K562 (cell line): Measurements from ENCODE around the gene RAB3D. TPM values are rescaled to one million over a fixed set of nuclear protein-coding genes. Genes with fewer than 3 reads are reported as not detected.

Experiments
- ATAC-seq: fragments of 200-7000 bp; cut with Tn5 transposase; 3 replicates; pipeline ENCODE4 v1.9.1; 2020; ENCODE audit warnings: moderate library complexity
- BruUV-seq: library from RNA; stranded (reverse); fragments of 400-500 nt; replicated peaks from 2 replicates; lab custom pipeline; 2021; lab: Mats Ljungman, UMichigan
- CTCF ChIA-PET: fragments of 300-600 bp; formaldehyde crosslinking; extraction: SDS; loops from one replicate; lab custom pipeline; 2021; ENCODE audit warnings: low intra/inter-chr PET ratio; lab: Yijun Ruan, JAX
- POLR2A ChIA-PET: fragments of 300-600, 350-650 bp; sonication (Branson Sonifier 250); formaldehyde crosslinking; extraction: SDS; loops from one replicate; lab custom pipeline; 2021; ENCODE audit warnings: antibody characterized with exemption, inconsistent platforms; lab: Yijun Ruan, JAX
- DNase-seq, 4 experiments: peaks; one replicate each; pipeline versions ENCODE4 v3.0.0 to v3.0.0-alpha.2; 2011 to 2018; ENCODE audit warnings: low spot score in 3 of 4, mixed read lengths in 3 of 4; ENCODE audit errors: extremely low read depth in 1 of 4
- FAIRE-seq: peaks from 2 replicates; lab custom pipeline; 2011; peaks lifted over from hg19 to GRCh38; lab: Jason Lieb, UNC
- H2AFZ ChIP-seq: 2 replicates; pipeline ENCODE4 v1.6.0; 2011; ENCODE audit warnings: low read depth, low read length, control low read depth, inconsistent platforms
- H3K27ac ChIP-seq: fragments of 200-600 bp; 3 replicates; pipeline ENCODE4 v1.8.0; 2011; ENCODE audit warnings: low read depth, mild to moderate bottlenecking, control low read depth, inconsistent platforms, low read length, moderate library complexity, mixed read lengths; ENCODE audit errors: extremely low read depth
- H3K27me3 ChIP-seq, 2 experiments: fragments of 300-600 bp in 1 of 2; 2 replicates in 1 of 2; 3 replicates in 1 of 2; pipeline versions ENCODE4 v1.6.0 to v1.8.0; 2011; ENCODE audit warnings: inconsistent platforms in 2 of 2, low read length in 2 of 2, mild to moderate bottlenecking in 1 of 2, mixed read lengths in 1 of 2, moderate library complexity in 1 of 2; ENCODE audit not compliant: control insufficient read depth in 2 of 2, insufficient read depth in 2 of 2
- H3K36me3 ChIP-seq: fragments of 300-600 bp; 3 replicates; pipeline ENCODE4 v1.8.0; 2011; ENCODE audit warnings: mild to moderate bottlenecking, low read length, inconsistent platforms; ENCODE audit not compliant: control insufficient read depth, insufficient read depth
- H3K4me1 ChIP-seq, 2 experiments: fragments of 200-600 bp in 1 of 2; replicated peaks in 1 of 2; 2 replicates in 1 of 2; 3 replicates in 1 of 2; pipeline versions ENCODE4 v1.5.1 to v1.8.0; 2011; ENCODE audit warnings: inconsistent platforms in 2 of 2, low read length in 2 of 2, mild to moderate bottlenecking in 1 of 2, mixed read lengths in 1 of 2, moderate library complexity in 1 of 2; ENCODE audit not compliant: control insufficient read depth in 2 of 2, insufficient read depth in 2 of 2
- H3K4me2 ChIP-seq: 2 replicates; pipeline ENCODE4 v1.6.1; 2011; ENCODE audit warnings: low read length, control low read depth, inconsistent platforms, mixed read lengths; ENCODE audit not compliant: insufficient read depth
- H3K4me3 ChIP-seq: fragments of 200-600 bp; sonication (generic), shearing (Covaris generic); 2 replicates; pipeline ENCODE4 v1.5.1; 2016; ENCODE audit warnings: control low read depth, inconsistent platforms
- H3K79me2 ChIP-seq: fragments of 200-600 bp; 3 replicates; pipeline ENCODE4 v1.8.0; 2011; ENCODE audit warnings: low read length, inconsistent platforms; ENCODE audit not compliant: control insufficient read depth, insufficient read depth
- H3K9ac ChIP-seq, 2 experiments: 2 replicates each; pipeline versions ENCODE4 v1.6.0 to v1.6.1; 2011; ENCODE audit warnings: low read depth in 2 of 2, low read length in 2 of 2, control low read depth in 1 of 2, inconsistent platforms in 1 of 2, mild to moderate bottlenecking in 1 of 2, mixed read lengths in 1 of 2; ENCODE audit not compliant: insufficient read depth in 1 of 2
- H3K9me1 ChIP-seq: one replicate; pipeline ENCODE4 v1.6.0; 2011; ENCODE audit warnings: inconsistent platforms, mild to moderate bottlenecking, low read length, moderate library complexity; ENCODE audit not compliant: control insufficient read depth, insufficient read depth
- H3K9me3 ChIP-seq: replicated peaks from 2 replicates; pipeline ENCODE4 v1.5.1; 2011; ENCODE audit warnings: low read depth, low read length, inconsistent platforms; ENCODE audit not compliant: control insufficient read depth, insufficient read depth
- H4K20me1 ChIP-seq: replicated peaks from 2 replicates; pipeline ENCODE4 v1.6.1; 2011; ENCODE audit warnings: low read length, inconsistent platforms, mixed read lengths; ENCODE audit not compliant: control insufficient read depth, insufficient read depth
- MYNN ChIP-seq, 2 experiments: sonication (generic); formaldehyde crosslinking in 1 of 2; IDR thresholded peaks; 2 replicates each; pipeline versions ENCODE4 v1.5.0 to v1.6.1; 2016 to 2020; ENCODE audit warnings: antibody characterized with exemption in 1 of 2, missing genetic modification reagents in 1 of 2
- NFE2L1 ChIP-seq: fragments of 450-650 bp; IDR thresholded peaks from 2 replicates; pipeline ENCODE4 v1.6.1; 2016; ENCODE audit warnings: missing genetic modification characterization, low read depth, mild to moderate bottlenecking, missing compliant biosample characterization, moderate library complexity, borderline replicate concordance
- NFRKB ChIP-seq: fragments of 450-650 bp; IDR thresholded peaks from 2 replicates; pipeline ENCODE4 v1.6.1; 2016; ENCODE audit warnings: low read depth
- WGBS: fragments of 100-300 bp; shearing (Covaris generic); methylation state at CpG from one replicate; pipeline ENCODE4 v1.1.6; 2016; ENCODE audit warnings: low coverage, mixed read lengths; ENCODE audit not compliant: insufficient coverage; ENCODE audit errors: missing lambda C conversion rate; 5-methylcytosine and 5-hydroxymethylcytosine counted together
- in situ Hi-C: fragments of 300-500 bp; cut with MboI; formaldehyde crosslinking; loops from 4 replicates; pipeline ENCODE4 v1.15.0; 2018; ENCODE audit warnings: inconsistent platforms, mixed read lengths
- intact Hi-C: fragments of 100-400 bp; cut with micrococcal nuclease; formaldehyde crosslinking; loops from 2 replicates; pipeline ENCODE4 v1.14.2; 2022
- polyA plus RNA-seq, 8 experiments: library from polyadenylated mRNA; depleted of rRNA in 4 of 8; stranded (reverse) in 5 of 8; unstranded in 3 of 8; fragments of >200 nt; fragmentation: Nextera tagmentation in 2 of 8; fragmentation: Illumina TruSeq in 1 of 8; extraction: Ambion mirVana in 2 of 8; extraction: Trizol in 1 of 8; gene quantifications; 2 replicates each; pipeline versions ENCODE4 v1.2.1 to v1.2.3, GENCODE V29; 2011 to 2014; ENCODE audit warnings: inconsistent platforms in 1 of 8, missing spikeins in 1 of 8
- total RNA-seq, 7 experiments: library from RNA; depleted of rRNA in 6 of 7; stranded (reverse); fragments of >200 nt in 6 of 7; fragmentation: Illumina TruSeq in 2 of 7; extraction: Trizol in 2 of 7; gene quantifications; 2 replicates each; pipeline versions ENCODE4 v1.2.1 to v1.2.3, GENCODE V29; 2011 to 2021; ENCODE audit warnings: low replicate concordance in 1 of 7
- TF ChIP-seq, protein P1 (sequence below): sonication (generic); formaldehyde crosslinking; IDR thresholded peaks from 2 replicates; pipeline ENCODE4 v1.8.0; 2023; ENCODE audit warnings: missing genetic modification reagents, mild to moderate bottlenecking, borderline replicate concordance
- TF ChIP-seq, protein P2 (sequence below): fragments of 250-450 bp; sonication (Bioruptor Pico); IDR thresholded peaks from 2 replicates; pipeline ENCODE4 v1.4.0; 2020; ENCODE audit warnings: mild to moderate bottlenecking

RAB3D gene
- total and polyA plus RNA-seq, 9 of the 15 experiments (the other 6 are each of a cell fraction or from before 2014, with no cell fraction given) = 0.34 to 3.3 (median 1.3) TPM

DNA sequence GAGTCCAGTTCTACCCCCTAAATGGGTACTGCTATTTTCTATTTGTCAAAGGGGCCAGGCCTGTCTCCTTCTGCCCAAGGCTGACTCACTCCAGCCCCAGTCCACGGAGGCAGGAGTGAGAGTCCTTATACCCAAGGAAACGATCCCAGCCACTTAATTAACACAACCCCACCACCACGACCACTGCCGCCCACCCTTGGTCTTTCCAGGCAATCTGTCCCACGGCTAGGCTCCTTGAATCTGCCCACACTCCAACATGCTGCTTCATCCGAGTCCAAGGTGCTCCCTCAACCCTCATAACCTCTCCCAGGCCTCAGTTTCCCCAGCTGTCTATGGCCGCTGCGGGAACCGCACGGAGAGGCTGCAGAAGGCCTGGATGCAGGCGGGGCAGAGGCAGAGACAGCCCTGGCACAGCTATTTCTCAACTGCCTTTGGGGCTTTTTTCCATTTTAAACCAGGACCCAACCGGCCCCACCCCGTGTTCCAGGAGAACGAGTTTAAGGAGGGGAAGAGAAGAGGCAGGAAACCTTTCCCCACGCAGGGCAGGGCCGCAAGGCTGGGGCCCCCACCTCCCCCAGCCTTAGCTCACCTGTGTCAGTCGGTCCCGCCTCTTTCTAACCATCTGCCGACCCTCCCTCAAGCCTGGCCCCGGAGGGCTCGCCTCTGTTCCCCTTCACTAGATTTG is 746 bp downstream of the RAB3D start (continued):
- TF ChIP-seq, protein P1, sequence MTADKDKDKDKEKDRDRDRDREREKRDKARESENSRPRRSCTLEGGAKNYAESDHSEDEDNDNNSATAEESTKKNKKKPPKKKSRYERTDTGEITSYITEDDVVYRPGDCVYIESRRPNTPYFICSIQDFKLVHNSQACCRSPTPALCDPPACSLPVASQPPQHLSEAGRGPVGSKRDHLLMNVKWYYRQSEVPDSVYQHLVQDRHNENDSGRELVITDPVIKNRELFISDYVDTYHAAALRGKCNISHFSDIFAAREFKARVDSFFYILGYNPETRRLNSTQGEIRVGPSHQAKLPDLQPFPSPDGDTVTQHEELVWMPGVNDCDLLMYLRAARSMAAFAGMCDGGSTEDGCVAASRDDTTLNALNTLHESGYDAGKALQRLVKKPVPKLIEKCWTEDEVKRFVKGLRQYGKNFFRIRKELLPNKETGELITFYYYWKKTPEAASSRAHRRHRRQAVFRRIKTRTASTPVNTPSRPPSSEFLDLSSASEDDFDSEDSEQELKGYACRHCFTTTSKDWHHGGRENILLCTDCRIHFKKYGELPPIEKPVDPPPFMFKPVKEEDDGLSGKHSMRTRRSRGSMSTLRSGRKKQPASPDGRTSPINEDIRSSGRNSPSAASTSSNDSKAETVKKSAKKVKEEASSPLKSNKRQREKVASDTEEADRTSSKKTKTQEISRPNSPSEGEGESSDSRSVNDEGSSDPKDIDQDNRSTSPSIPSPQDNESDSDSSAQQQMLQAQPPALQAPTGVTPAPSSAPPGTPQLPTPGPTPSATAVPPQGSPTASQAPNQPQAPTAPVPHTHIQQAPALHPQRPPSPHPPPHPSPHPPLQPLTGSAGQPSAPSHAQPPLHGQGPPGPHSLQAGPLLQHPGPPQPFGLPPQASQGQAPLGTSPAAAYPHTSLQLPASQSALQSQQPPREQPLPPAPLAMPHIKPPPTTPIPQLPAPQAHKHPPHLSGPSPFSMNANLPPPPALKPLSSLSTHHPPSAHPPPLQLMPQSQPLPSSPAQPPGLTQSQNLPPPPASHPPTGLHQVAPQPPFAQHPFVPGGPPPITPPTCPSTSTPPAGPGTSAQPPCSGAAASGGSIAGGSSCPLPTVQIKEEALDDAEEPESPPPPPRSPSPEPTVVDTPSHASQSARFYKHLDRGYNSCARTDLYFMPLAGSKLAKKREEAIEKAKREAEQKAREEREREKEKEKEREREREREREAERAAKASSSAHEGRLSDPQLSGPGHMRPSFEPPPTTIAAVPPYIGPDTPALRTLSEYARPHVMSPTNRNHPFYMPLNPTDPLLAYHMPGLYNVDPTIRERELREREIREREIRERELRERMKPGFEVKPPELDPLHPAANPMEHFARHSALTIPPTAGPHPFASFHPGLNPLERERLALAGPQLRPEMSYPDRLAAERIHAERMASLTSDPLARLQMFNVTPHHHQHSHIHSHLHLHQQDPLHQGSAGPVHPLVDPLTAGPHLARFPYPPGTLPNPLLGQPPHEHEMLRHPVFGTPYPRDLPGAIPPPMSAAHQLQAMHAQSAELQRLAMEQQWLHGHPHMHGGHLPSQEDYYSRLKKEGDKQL (CRISPR knock-in tag) = 0 out of 2 replicates have a peak, but pooled peaks have one; percentile 35
- TF ChIP-seq, all 486 proteins: peak for 3

DNA sequence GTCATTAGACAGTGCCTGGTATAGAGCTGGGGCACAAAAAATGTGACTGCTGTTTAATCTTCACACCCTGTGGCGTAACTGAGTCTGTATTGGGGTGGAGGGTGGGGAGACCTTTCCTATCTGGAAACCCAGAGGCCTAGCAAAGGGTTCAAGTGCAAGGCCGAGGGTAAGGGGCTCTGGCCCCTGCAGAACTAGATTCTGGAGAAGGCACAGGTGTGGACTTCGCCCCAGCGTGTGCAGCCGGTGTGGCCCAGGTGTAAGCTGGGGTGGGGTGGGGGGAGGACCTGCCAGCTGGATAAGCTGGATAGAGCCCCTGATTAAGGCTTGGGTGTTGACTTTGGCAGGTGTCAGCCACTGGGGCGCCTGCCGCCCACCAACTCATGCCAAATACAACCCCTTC is 1.3 kb downstream of the RAB3D start:
- peak overlapping the region in 1 of 2 experiments; percentile 84; a peak in 2 of 4 replicates for H3K9ac ChIP-seq
- CTCF ChIA-PET = no interaction called here
- intact Hi-C loops = no loop called here
- no peaks in the 10 kb centered on the region for H3K36me3 ChIP-seq
- in situ Hi-C loops = no loop called here
- H3K4me3 ChIP-seq = no peak overlapping the region
- no peaks in the 10 kb centered on the region for H3K79me2 ChIP-seq
- no peaks in the 10 kb centered on the region for H4K20me1 ChIP-seq
- DNase-seq (no peak), FAIRE-seq (no peak)
- H3K9me1 ChIP-seq = no peaks in the 10 kb centered on the region
- H3K4me2 ChIP-seq = no peak overlapping the region
- H3K27ac ChIP-seq = no peak overlapping the region
- TF ChIP-seq NFRKB (no peak), MYNN (IDR thresholded peaks at IDR 0.05) (no peak), MYNN (CRISPR knock-in tag; IDR thresholded peaks at IDR 0.05) (no peak), NFE2L1 (tag) (no peak)
- TF ChIP-seq, protein P2, sequence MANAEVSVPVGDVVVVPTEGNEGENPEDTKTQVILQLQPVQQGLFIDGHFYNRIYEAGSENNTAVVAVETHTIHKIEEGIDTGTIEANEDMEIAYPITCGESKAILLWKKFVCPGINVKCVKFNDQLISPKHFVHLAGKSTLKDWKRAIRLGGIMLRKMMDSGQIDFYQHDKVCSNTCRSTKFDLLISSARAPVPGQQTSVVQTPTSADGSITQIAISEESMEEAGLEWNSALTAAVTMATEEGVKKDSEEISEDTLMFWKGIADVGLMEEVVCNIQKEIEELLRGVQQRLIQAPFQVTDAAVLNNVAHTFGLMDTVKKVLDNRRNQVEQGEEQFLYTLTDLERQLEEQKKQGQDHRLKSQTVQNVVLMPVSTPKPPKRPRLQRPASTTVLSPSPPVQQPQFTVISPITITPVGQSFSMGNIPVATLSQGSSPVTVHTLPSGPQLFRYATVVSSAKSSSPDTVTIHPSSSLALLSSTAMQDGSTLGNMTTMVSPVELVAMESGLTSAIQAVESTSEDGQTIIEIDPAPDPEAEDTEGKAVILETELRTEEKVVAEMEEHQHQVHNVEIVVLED (CRISPR knock-in tag) = no peak
- TF ChIP-seq, all 486 proteins: peak for 0
- no TSS peak for BruUV-seq
- Histone ChIP-seq H3K27me3 (no peaks in the 10 kb centered on the region), H3K4me1 (peaks cover 3 to 26% of the 10 kb centered on the region in 2 experiments; a peak in 3 of 5 replicates), H2AFZ (no peak overlapping the region), H3K9me3 (peaks cover 5% of the 10 kb centered on the region; the same call in 1 of the 2 replicates)
- no peak for ATAC-seq
- 56% methylated on average over 7 of the region's 7 CpGs for WGBS
- POLR2A ChIA-PET = interaction anchor here (0.6 to 1.4 kb wide), 3 partner anchors 9 to 13 kb away, joined by 3 read pairs; no protein-coding TSS in a partner anchor
